Activated naive CD4-positive, alpha-beta T cell (primary cell): Measurements from ENCODE around the gene HOXA13.

Source experiments
- DNase-seq, 4 experiments: peaks; one replicate each; lab custom pipeline; 2025; lab: John Stamatoyannopoulos, UW

The HOXA13 gene

DNA sequence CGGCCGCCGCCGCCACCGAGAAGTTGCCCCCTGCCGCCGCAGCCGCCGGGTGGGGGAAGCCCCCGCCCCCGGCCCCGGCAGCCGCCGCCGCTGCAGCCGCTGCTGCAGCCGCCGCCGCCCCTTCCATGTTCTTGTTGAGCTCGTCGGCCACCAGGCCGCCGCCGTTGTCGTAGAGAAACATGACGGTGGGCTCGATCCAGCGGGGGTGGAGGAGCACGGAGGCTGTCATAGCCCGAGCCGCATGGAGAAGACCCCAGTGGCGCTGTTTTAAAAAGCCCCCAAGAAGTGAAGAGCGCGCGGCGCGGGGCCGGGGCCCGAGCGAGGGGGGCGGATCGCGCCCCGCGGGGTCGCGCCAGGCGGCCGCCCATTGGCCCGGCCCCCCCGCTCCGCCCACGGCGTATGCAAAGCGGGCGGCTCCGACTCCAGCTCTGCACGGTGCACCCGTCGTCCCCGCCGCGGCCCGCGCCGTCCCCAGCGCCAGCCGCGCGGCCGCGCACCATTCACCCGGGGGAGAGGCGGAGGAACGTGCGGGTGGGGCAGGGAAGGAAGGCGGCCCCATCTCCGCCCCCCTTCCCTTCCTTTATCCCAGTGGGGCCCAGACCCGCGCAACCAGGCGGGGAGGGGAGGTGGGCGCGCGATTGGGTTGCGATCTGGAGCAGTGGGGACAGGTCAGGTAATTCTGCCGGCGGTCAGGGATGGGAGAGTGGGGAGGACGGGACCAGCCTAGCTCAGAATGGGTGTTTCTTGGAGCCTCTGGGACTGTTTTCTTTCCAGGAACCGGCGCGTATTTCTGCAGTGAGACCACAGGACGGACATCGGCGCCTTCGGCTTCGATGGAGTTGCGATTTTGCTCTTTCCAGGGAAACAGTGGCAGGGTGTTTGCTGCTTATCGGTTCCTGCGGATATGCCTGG lies at the start of gene HOXA13:
Gene HOXA13, minus strand, starts transcription at position 243 of the 912 bp plus-strand sequence. Its CDS starts 14 bp downstream, at position 229.
- no peak for DNase-seq

DNA sequence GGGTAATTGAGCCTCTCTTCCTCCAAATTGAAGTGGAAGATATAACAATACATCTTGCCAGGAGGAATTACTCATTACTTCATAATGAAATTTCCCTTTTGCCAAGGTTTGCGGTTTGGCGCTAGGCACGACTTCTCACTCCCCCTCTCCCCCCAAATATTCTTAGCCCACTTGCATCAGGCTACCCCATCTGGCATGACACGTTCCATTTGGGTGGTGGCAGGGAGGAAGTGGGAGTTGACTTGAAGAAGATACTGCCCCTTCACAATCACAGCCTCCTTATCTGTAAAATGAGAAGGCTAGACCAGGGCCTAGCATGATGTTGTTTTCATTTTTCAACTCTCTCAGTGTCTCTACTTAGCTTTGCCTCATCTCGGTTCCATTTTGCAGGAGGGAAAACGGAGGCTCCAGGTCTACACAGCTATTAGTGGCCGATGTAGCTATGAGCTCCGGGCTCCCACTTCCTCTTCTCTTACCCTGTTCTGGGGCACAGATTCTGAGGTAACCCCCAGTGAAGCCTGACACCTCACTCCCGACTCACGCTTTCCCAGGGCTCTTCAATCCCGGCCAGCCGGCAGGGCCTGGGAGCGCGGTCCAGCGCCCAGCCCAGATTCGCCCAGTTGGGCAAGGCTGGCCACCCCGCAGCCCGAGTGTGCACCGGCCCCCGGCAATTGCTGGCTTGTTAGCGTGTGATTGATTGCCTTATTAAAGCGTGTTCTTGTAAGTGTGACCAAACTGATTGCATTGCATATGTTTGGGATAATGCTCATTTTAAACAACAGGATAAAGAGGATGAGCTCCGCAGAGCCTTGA lies 49.2 kb upstream of the HOXA13 start:
- no peak for DNase-seq

GRCh38 chr7:27248427-27248806 lies 48.5 kb upstream of the HOXA13 start:
- DNase-seq, result no peak

- DNase-seq, result no peak
Observed at GRCh38 chr7:27247452-27248426, 47.8 kb upstream of the HOXA13 start.

GRCh38 chr7:27247000-27247399 lies 47.1 kb upstream of the HOXA13 start:
- DNase-seq, result no peak

DNA sequence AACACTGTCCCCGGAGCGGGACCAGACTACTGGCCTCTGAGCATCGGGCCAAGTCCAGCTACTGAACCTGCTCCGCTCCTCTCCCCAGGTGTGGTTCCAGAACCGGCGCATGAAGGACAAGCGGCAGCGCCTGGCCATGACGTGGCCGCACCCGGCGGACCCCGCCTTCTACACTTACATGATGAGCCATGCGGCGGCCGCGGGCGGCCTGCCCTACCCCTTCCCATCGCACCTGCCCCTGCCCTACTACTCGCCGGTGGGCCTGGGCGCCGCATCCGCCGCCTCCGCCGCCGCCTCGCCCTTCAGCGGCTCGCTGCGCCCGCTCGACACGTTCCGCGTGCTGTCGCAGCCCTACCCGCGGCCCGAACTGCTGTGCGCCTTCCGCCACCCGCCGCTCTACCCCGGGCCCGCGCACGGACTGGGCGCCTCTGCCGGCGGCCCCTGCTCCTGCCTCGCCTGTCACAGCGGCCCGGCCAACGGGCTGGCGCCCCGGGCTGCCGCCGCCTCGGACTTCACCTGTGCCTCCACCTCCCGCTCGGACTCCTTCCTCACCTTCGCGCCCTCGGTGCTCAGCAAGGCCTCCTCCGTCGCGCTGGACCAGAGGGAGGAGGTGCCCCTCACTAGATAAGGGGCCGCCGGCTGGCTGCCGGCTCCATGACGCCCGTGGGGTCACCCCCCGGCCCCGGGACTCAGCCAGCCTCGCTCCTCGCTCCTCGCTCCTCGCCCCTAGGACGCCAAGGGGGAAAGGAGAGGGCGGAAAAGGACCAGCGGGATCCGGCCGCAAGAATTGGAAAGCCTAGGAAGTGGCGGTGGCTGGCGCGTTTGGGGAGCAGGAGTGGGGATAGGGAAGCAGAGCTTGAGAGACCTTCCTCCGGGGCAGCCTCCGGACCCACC lies 46.2 kb upstream of the HOXA13 start:
- no peak for DNase-seq

DNA sequence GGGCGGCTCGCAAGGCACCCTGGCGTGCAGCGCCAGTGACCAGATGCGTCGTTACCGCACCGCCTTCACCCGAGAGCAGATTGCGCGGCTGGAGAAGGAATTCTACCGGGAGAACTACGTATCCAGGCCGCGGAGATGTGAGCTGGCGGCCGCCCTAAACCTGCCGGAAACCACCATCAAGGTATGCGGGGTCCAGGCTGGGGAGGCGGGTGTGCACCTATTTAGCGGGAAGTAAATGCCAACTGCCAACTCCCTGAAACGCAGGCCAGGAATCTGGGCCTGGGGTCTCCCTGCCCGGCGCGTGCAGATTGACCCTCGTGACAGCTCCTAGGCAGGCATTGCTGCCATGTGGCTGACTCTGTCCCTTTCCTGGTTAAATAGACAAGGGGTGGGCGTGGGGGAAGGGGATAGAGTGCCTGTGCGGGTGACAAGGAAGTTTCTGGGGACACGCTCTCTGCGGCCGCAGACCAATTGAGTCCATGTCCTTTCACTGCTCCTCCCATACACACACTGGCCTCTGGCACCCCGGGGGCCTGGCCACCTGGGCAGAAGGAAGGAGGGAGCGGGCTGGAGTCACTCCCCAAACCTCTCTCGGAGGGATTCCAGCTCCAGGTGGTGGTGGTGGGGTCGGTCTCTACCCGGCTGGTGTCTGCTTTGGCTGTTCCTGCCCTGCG lies 45.4 kb upstream of the HOXA13 start:
- DNase-seq, result no peak

DNA sequence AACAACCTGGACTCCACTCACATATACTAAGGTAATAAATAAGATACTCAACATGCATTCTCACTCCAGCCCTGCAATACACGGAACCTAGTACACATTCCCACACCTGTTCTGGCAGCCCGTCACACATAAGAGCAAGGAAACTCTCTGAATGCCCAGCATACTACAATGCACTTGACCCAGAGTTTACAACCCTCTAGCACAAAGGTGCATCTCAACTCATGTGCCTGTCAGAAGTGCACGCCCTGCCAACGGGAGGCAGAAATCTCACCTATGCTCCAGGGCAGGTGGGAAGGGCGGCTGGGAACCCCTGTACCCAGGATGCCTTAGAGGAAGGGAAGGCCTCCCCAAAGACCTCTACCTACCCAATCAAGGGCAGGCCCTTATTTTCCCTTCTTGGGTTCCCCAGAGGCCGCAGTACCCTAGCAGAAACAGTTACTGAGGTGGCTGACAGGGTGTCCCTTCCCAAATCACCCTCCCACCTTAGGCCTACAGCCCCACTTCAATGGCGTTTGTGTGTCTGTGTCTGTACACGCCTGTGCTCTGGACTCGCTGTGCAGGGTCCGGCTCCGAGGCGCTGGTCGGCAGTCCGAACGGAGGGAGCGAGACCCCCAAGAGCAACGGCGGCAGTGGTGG lies 44.7 kb upstream of the HOXA13 start:
- DNase-seq, result no peak

DNA sequence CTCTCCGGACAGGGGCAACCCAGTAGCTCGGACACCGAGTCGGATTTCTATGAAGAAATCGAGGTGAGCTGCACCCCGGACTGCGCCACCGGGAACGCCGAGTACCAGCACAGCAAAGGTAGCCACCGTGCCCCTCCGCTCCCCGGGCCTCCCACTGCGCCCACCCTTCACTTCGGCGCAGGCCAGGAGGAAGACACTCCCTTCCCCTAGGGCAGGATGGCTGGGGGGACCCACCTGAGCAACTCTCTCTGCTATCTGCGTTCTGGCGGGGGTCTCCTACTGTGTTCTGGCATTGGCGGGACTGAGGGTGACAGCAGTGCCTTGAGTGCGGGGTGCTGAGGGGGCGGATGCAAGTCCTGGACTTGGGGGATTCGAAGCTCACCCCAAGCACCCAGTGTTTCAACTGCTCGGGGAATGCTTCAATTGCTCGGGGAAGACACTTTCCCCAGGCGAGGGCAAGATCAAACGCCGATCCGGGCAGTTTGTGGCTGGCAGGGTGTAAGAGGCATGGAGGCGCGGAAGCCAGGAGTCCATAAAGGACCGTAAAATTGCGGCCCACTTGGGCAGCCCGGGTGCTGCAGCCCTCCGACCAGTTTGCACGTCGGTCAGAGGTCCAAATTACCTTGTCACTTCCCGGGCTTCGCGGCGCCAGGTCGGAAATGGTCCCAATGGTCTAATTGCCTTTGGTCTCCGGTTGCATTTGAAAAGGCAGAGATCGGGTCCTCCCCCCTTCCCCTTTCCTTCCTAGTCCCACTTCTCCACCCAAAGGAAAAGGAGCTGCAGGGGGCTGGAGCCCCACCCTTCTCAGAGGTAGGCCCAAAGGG lies 43.7 kb upstream of the HOXA13 start:
- DNase-seq, result no peak

DNA sequence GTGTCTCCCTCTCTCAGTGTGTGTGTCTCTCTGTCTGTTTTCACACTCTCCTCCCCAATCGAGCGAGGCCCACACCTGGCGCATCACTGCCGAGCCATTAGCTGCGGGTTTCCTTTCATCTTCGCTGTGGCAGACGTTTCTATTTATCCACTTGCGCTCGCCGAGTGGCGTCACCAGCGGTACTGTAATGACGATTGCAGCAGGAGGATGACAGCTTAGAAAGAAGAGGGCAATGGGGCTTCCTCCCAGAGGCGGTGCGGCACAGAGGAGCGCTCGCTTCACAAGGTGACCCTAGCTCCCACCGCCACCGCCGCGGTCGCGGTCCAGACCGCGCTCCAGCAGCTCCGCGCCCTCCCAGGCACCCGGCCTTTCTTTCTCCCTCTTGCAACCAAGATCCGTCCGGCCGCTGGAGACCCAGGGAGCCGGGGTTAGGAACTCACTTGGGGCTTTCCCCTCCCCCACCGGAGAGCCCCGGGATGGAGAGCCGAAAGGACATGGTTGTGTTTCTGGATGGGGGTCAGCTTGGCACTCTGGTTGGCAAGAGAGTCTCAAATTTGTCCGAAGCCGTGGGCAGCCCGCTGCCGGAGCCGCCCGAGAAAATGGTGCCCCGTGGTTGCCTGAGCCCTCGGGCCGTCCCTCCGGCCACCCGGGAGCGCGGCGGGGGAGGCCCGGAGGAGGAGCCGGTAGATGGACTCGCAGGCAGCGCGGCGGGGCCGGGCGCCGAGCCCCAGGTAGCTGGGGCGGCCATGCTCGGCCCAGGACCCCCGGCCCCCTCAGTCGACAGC lies 42.9 kb upstream of the HOXA13 start, which contains the start of gene EVX1:
Gene EVX1, plus strand, starts transcription at position 248 of the 785 bp plus-strand sequence. Its CDS starts 229 bp downstream, at position 477.
- DNase-seq, result no peak

GRCh38 chr7:27242154-27242553 lies 42.3 kb upstream of the HOXA13 start:
- DNase-seq, result no peak

- no peak for DNase-seq
Observed at GRCh38 chr7:27241189-27242056, 41.5 kb upstream of the HOXA13 start.

- DNase-seq, result no peak
Observed at GRCh38 chr7:27240015-27240731, 40.3 kb upstream of the HOXA13 start.

DNA sequence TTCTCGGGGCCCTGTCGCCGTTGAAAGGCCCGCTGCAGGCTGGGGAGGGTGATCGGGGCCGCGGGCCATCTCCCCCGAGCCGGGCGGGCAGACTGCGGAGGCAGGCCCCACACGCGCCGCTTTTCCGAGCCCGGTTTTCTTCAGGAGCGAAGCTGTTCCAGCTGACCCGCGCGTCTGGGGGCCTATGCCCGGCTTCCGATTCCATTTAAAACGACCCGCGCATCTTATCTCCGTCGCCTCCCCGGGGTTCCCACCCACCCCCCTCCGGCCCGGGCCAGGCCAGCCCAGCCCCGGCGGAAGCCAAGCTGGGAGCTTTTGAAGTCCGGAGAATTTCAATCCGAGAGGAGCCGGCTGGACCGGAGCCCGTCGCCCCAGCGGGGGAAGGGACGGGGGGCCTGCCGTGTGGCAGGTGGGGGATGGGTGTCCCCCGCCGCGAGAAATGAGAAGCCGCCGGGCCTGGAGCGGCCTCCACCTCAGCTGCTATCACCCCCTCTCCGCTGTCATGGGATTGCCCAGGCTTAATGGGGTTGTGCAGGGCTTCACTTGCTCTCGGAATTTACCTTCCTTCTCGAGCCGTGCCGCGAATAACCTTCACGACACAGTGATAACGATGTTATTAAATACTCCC lies 39.6 kb upstream of the HOXA13 start:
- DNase-seq, result no peak

DNA sequence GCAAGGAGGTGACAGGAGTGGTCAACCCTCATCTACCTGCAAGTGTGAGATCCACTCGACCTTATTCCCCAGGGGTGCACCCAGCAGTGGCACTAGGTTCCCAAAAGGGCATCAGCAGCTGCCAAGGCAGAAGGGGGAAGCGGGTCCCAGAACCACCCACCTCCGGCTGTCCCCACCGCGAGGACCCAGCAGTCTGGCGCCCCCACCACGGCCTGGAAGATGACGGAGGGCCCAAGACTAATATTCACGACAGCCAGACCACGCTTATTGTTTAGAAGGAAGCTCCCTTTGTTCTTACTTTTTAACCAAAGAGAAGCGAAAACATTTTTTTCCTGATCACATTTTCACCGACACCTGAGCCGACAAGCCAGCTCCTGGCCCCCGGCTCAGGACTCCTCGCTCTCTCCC lies 39.1 kb upstream of the HOXA13 start:
- no peak for DNase-seq
